LNCaP clone FGC (cell line): ENCODE results near the gene TCTN3.
"Not testable (repeated sequence)": the region's sequence is repeated elsewhere in the genome, so short reads cannot be mapped to it uniquely, and the experiment has no call there.

Experiments used
- DNase-seq: peaks from one replicate; pipeline ENCODE4 v3.0.0-alpha.2; 2011; ENCODE audit warnings: low read depth
- H3K4me3 ChIP-seq: 2 replicates; pipeline ENCODE4 v1.5.1; 2011; ENCODE audit warnings: mild to moderate bottlenecking, low read depth, low read length, control low read depth
- CTCF ChIP-seq: IDR thresholded peaks from 2 replicates; pipeline ENCODE4 v1.5.1; 2012; ENCODE audit warnings: mild to moderate bottlenecking; ENCODE audit not compliant: control insufficient read depth, insufficient read depth; ENCODE audit errors: extremely low read depth

TCTN3 gene

GRCh38 chr10:95693668-95694534 is at the start of gene TCTN3:
Gene TCTN3, minus strand, starts transcription at chr10:95693927. Its CDS starts 28 bp downstream, at chr10:95693899.
- peak within 1 kb of the TSS; percentile 98 for H3K4me3 ChIP-seq
- TF ChIP-seq CTCF = peak; percentile 98
- DNase-seq = peak; percentile 99

- H3K4me3 ChIP-seq = no peak overlapping the region
- no peak for TF ChIP-seq CTCF
Measured at GRCh38 chr10:95742962-95743535, 49.3 kb upstream of the TCTN3 start.

GRCh38 chr10:95742485-95742884 is 48.8 kb upstream of the TCTN3 start:
- H3K4me3 ChIP-seq = no peak overlapping the region
- DNase-seq = peak; percentile 65
- no peak for TF ChIP-seq CTCF

More at GRCh38 chr10:95742962-95743535, 49.3 kb upstream of the TCTN3 start:
- DNase-seq = no peak

GRCh38 chr10:95741807-95742467 is 48.2 kb upstream of the TCTN3 start:
- TF ChIP-seq CTCF = no peak
- no peak for DNase-seq
- no peak overlapping the region for H3K4me3 ChIP-seq

GRCh38 chr10:95739056-95739455 is 45.3 kb upstream of the TCTN3 start:
- H3K4me3 ChIP-seq = no peak overlapping the region
- no peak for DNase-seq
- no peak for TF ChIP-seq CTCF

- not testable (repeated sequence) for DNase-seq, H3K4me3 ChIP-seq
Measured at GRCh38 chr10:95732907-95733306, 39.2 kb upstream of the TCTN3 start.

GRCh38 chr10:95730233-95730632 is 36.5 kb upstream of the TCTN3 start:
- no peak for DNase-seq
- no peak overlapping the region for H3K4me3 ChIP-seq
- TF ChIP-seq CTCF = no peak
